Upper lobe of left lung (tissue), 4 donors: ENCODE measurements around the gene SLC23A3.

Experiments used
- EP300 ChIP-seq, 4 donors: sonication (generic); formaldehyde crosslinking; IDR thresholded peaks; one replicate each; pipeline ENCODE4 v1.5.1; 2017; ENCODE audit warnings: antibody characterized with exemption in 4 of 4, control low read depth in 2 of 4
- POLR2AphosphoS5 ChIP-seq, 2 donors: sonication (generic); formaldehyde crosslinking; IDR thresholded peaks; one replicate each; pipeline ENCODE4 v1.5.1; 2017; ENCODE audit warnings: antibody characterized with exemption in 2 of 2

DNA sequence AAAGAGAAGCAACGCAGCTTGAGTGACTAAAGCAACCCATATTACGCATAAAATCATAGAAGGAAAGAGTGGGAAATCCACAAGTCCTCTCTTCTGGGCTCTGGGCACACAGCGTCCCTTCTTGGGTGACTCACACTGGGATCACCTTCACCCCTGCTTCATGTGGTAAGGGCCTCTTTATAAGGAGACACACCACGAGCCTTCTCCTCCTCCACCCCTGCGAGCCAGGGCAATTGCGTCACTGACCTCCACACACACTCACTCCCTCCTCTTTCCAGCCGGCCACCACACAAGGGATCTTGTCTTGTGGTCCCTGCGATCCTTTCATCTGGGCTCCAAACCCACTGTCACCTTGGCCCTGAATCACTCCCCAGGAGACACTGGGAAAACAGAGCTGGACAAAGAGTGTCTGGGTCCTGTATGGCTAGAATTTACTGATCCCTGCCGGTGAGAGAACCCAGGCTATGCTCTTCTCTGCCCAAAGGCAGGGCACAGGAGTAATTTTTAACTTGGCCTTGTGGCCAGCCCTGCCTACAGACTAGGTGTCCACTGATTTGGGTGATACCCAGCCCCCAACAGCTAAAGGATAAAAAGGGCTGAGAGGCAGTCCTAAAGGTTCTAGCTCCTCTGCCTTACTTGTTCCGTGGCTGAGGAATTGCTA, 44.5 kb downstream of the SLC23A3 start:
- TF ChIP-seq POLR2AphosphoS5 (IDR thresholded peaks at IDR 0.05) (peak; percentile 17 to 53), EP300 (IDR thresholded peaks at IDR 0.05) (peak in 1 of 4 donors; percentile 95)
